H1 (cell line): Measurements from ENCODE around the gene PHACTR1. TPM values are rescaled to one million over a fixed set of nuclear protein-coding genes. Genes with fewer than 3 reads are reported as not detected.

Experiments
- CTCF ChIA-PET: fragments of 300-600 bp; sonication (Branson Sonifier 250); formaldehyde crosslinking; loops from one replicate; lab custom pipeline; 2021; ENCODE audit not compliant: partially characterized antibody; lab: Charles Lee
- POLR2A ChIA-PET: fragments of 300-600 bp; sonication (Branson Sonifier 250); formaldehyde crosslinking; loops from one replicate; lab custom pipeline; 2021; ENCODE audit warnings: inconsistent platforms; ENCODE audit not compliant: partially characterized antibody; lab: Charles Lee
- DNase-seq, 2 experiments: peaks; one replicate each; pipeline versions ENCODE4 v3.0.0 to v3.0.0-alpha.2; 2010 to 2022; ENCODE audit warnings: low spot score in 2 of 2, low read depth in 1 of 2, mixed read lengths in 1 of 2
- FAIRE-seq: peaks from 2 replicates; lab custom pipeline; 2011; peaks lifted over from hg19 to GRCh38; lab: Jason Lieb, UNC
- H2AFZ ChIP-seq: 2 replicates; pipeline ENCODE4 v1.8.1; 2012; ENCODE audit warnings: low read length, inconsistent platforms
- H2AK5ac ChIP-seq: 2 replicates; pipeline ENCODE4 v1.6.1; 2013; ENCODE audit warnings: low read depth, low read length
- H2BK120ac ChIP-seq: replicated peaks from 2 replicates; pipeline ENCODE3; 2013; ENCODE audit warnings: low read depth, low read length, inconsistent platforms
- H2BK12ac ChIP-seq: 2 replicates; pipeline ENCODE4 v1.6.1; 2013; ENCODE audit warnings: low read depth, low read length
- H2BK15ac ChIP-seq: 2 replicates; pipeline ENCODE4 v1.6.1; 2013; ENCODE audit warnings: low read length
- H2BK20ac ChIP-seq: 2 replicates; pipeline ENCODE4 v1.6.1; 2013; ENCODE audit warnings: low read length
- H2BK5ac ChIP-seq: 2 replicates; pipeline ENCODE4 v1.6.1; 2013; ENCODE audit warnings: low read depth, low read length
- H3K14ac ChIP-seq: 2 replicates; pipeline ENCODE4 v1.6.1; 2013; ENCODE audit warnings: inconsistent platforms; ENCODE audit not compliant: insufficient read length
- H3K18ac ChIP-seq: 2 replicates; pipeline ENCODE4 v1.6.1; 2013; ENCODE audit warnings: low read length; ENCODE audit errors: extremely low read depth
- H3K23ac ChIP-seq: 2 replicates; pipeline ENCODE4 v1.6.1; 2013; ENCODE audit warnings: inconsistent platforms; ENCODE audit not compliant: insufficient read length
- H3K23me2 ChIP-seq: 2 replicates; pipeline ENCODE4 v1.6.1; 2013; ENCODE audit warnings: low read depth, low read length
- H3K27ac ChIP-seq: 2 replicates; pipeline ENCODE4 v1.6.1; 2011; ENCODE audit warnings: low read depth, low read length, inconsistent platforms
- H3K27me3 ChIP-seq, 4 experiments: replicated peaks in 1 of 4; 1 replicate in 1 of 4; 2 replicates in 3 of 4; pipeline versions ENCODE4 v1.6.1 to v1.8.1; 2011 to 2013; ENCODE audit warnings: low read length in 3 of 4, mild to moderate bottlenecking in 3 of 4, inconsistent platforms in 2 of 4, mixed read lengths in 2 of 4, moderate library complexity in 1 of 4; ENCODE audit not compliant: control insufficient read depth in 3 of 4, insufficient read depth in 3 of 4; ENCODE audit errors: extremely low read depth in 1 of 4
- H3K36me3 ChIP-seq, 4 experiments: 2 replicates each; pipeline versions ENCODE4 v1.6.1 to v1.8.1; 2011 to 2013; ENCODE audit warnings: mild to moderate bottlenecking in 4 of 4, low read length in 3 of 4, moderate library complexity in 2 of 4, control low read depth in 1 of 4, inconsistent platforms in 1 of 4; ENCODE audit not compliant: insufficient read depth in 4 of 4, control insufficient read depth in 2 of 4
- H3K4ac ChIP-seq: replicated peaks from 2 replicates; pipeline ENCODE3; 2013; ENCODE audit warnings: low read length, low read depth, mixed read lengths, inconsistent platforms; ENCODE audit not compliant: insufficient read length
- H3K4me1 ChIP-seq, 4 experiments: replicated peaks in 1 of 4; 1 replicate in 1 of 4; 2 replicates in 3 of 4; pipeline versions ENCODE4 v1.6.1 to v1.8.1; 2011 to 2013; ENCODE audit warnings: low read length in 3 of 4, inconsistent platforms in 2 of 4, mixed read lengths in 1 of 4; ENCODE audit not compliant: insufficient read depth in 4 of 4, control insufficient read depth in 3 of 4
- H3K4me2 ChIP-seq, 2 experiments: 2 replicates each; pipeline versions ENCODE4 v1.6.1 to v1.8.1; 2011 to 2013; ENCODE audit warnings: low read depth in 2 of 2, low read length in 2 of 2, control low read depth in 1 of 2, inconsistent platforms in 1 of 2, mild to moderate bottlenecking in 1 of 2; ENCODE audit not compliant: insufficient read depth in 1 of 2
- H3K4me3 ChIP-seq, 4 experiments: fragments of 200-600, 300-600 bp in 1 of 4; sonication (generic), shearing (Covaris generic), sonication (Bioruptor Twin) in 1 of 4; 2 replicates each; pipeline versions ENCODE4 v1.5.1 to v1.8.1; 2011 to 2016; ENCODE audit warnings: low read length in 4 of 4, low read depth in 3 of 4, control low read depth in 2 of 4, inconsistent platforms in 2 of 4, mild to moderate bottlenecking in 2 of 4, mixed read lengths in 1 of 4, moderate library complexity in 1 of 4; ENCODE audit not compliant: insufficient read depth in 2 of 4; ENCODE audit errors: extremely low read depth in 1 of 4
- H3K56ac ChIP-seq: replicated peaks from 2 replicates; pipeline ENCODE3; 2013; ENCODE audit warnings: low read depth, mild to moderate bottlenecking, mixed read lengths, low read length, inconsistent platforms; ENCODE audit not compliant: insufficient read length
- H3K79me1 ChIP-seq: 2 replicates; pipeline ENCODE4 v1.6.1; 2013; ENCODE audit warnings: low read depth, low read length, control low read depth
- H3K79me2 ChIP-seq, 2 experiments: 2 replicates each; pipeline versions ENCODE4 v1.6.1 to v1.8.1; 2012 to 2013; ENCODE audit warnings: low read length in 2 of 2, mild to moderate bottlenecking in 2 of 2, inconsistent platforms in 1 of 2; ENCODE audit not compliant: insufficient read depth in 2 of 2, control insufficient read depth in 1 of 2
- H3K9ac ChIP-seq, 4 experiments: replicated peaks in 1 of 4; 1 replicate in 1 of 4; 2 replicates in 3 of 4; pipeline versions ENCODE4 v1.6.1 to v1.8.1; 2011 to 2013; ENCODE audit warnings: low read depth in 3 of 4, low read length in 3 of 4, control low read depth in 2 of 4, mild to moderate bottlenecking in 2 of 4, moderate library complexity in 2 of 4, inconsistent platforms in 1 of 4; ENCODE audit errors: extremely low read depth in 1 of 4
- H3K9me3 ChIP-seq, 2 experiments: 2 replicates each; pipeline versions ENCODE4 v1.6.1 to v1.8.1; 2012 to 2013; ENCODE audit warnings: mild to moderate bottlenecking in 2 of 2, moderate library complexity in 2 of 2, control low read depth in 1 of 2, inconsistent platforms in 1 of 2, low read depth in 1 of 2, low read length in 1 of 2, mixed read lengths in 1 of 2; ENCODE audit not compliant: insufficient read depth in 2 of 2
- H4K20me1 ChIP-seq, 2 experiments: replicated peaks in 1 of 2; 2 replicates each; pipeline versions ENCODE3 to v1.8.1; 2011 to 2013; ENCODE audit warnings: inconsistent platforms in 2 of 2, low read length in 2 of 2, mild to moderate bottlenecking in 1 of 2; ENCODE audit not compliant: insufficient read depth in 2 of 2, control insufficient read depth in 1 of 2
- H4K5ac ChIP-seq: 2 replicates; pipeline ENCODE4 v1.6.1; 2013; ENCODE audit warnings: low read length, low read depth, mixed read lengths, inconsistent platforms; ENCODE audit not compliant: insufficient read length
- H4K8ac ChIP-seq: 2 replicates; pipeline ENCODE4 v1.8.0; 2013; ENCODE audit warnings: mild to moderate bottlenecking, moderate library complexity, low read length, inconsistent platforms; ENCODE audit not compliant: insufficient read depth; ENCODE audit errors: extremely low read depth
- H4K91ac ChIP-seq: replicated peaks from 2 replicates; pipeline ENCODE3; 2013; ENCODE audit warnings: low read length, mixed read lengths, inconsistent platforms; ENCODE audit not compliant: insufficient read length
- ASH2L ChIP-seq: fragments of 200-600, 300-600 bp; sonication (generic); IDR thresholded peaks from one replicate; pipeline ENCODE4 v1.7.1; 2017; ENCODE audit warnings: low read length
- BRCA1 ChIP-seq: IDR thresholded peaks from 2 replicates; pipeline ENCODE4 v1.6.1; 2012; ENCODE audit warnings: low read depth, low read length, improper control_type of control experiment
- EP300 ChIP-seq, 2 experiments: IDR thresholded peaks; 1 replicate in 1 of 2; 2 replicates in 1 of 2; pipeline ENCODE4 v1.6.1; 2011 to 2012; ENCODE audit warnings: low read depth in 2 of 2, low read length in 2 of 2, mild to moderate bottlenecking in 2 of 2, borderline replicate concordance in 1 of 2, inconsistent platforms in 1 of 2, moderate library complexity in 1 of 2
- HDAC2 ChIP-seq, 2 experiments: fragments of 300-600 bp in 1 of 2; sonication (generic) in 1 of 2; IDR thresholded peaks; 2 replicates each; pipeline ENCODE4 v1.6.1; 2011 to 2012; ENCODE audit warnings: low read depth in 2 of 2, low read length in 2 of 2, mild to moderate bottlenecking in 2 of 2, moderate library complexity in 2 of 2, borderline replicate concordance in 1 of 2, inconsistent platforms in 1 of 2
- JUN ChIP-seq: IDR thresholded peaks from 2 replicates; pipeline ENCODE4 v1.6.1; 2011; ENCODE audit warnings: low read depth, mild to moderate bottlenecking, improper control_type of control experiment, low read length
- SIRT6 ChIP-seq: IDR thresholded peaks from one replicate; pipeline ENCODE4 v1.7.1; 2012; ENCODE audit warnings: low read length, inconsistent platforms
- SUZ12 ChIP-seq: fragments of 200-600 bp; sonication (generic); IDR thresholded peaks from 2 replicates; pipeline ENCODE4 v1.6.1; 2012; ENCODE audit warnings: mild to moderate bottlenecking, inconsistent platforms, low read length, moderate library complexity, mixed read lengths
- WGBS, 2 experiments: shearing (Covaris generic) in 1 of 2; methylation state at CpG; one replicate each; pipeline versions ENCODE4 v1.1.6 to v1.1.7; 2013 to 2015; ENCODE audit warnings: low lambda C conversion rate in 2 of 2, mixed read lengths in 2 of 2, inconsistent platforms in 1 of 2, low coverage in 1 of 2, missing lambda C conversion rate in 1 of 2; ENCODE audit not compliant: insufficient replicate concordance in 2 of 2, insufficient coverage in 1 of 2, insufficient read length in 1 of 2; ENCODE audit errors: extremely low coverage in 1 of 2, missing lambda C conversion rate in 1 of 2; 5-methylcytosine and 5-hydroxymethylcytosine counted together
- polyA plus RNA-seq, 7 experiments: library from polyadenylated mRNA; depleted of rRNA in 3 of 7; stranded (reverse) in 5 of 7; unstranded in 2 of 7; fragments of >200 nt in 5 of 7; fragments of 200-250 nt in 2 of 7; gene quantifications; 1 replicate in 5 of 7; 2 replicates in 1 of 7; 4 replicates in 1 of 7; pipeline versions ENCODE4 v1.2.1 to v1.2.3, GENCODE V29; 2011 to 2013; ENCODE audit warnings: missing spikeins in 2 of 7, mixed read lengths in 2 of 7
- total RNA-seq: library from RNA; stranded (reverse); fragmentation: NEBNext Ultra II Directional; extraction: Animal tissue kit (Norgen Biotek cat#: 25700); gene quantifications from 2 replicates; pipeline ENCODE4 v1.2.1, GENCODE V29; 2021

The PHACTR1 gene
- total and polyA plus RNA-seq, 2 of the 8 experiments (the other 6 are each of a cell fraction or from before 2014, with no cell fraction given): 3.9 to 17.1 TPM

DNA sequence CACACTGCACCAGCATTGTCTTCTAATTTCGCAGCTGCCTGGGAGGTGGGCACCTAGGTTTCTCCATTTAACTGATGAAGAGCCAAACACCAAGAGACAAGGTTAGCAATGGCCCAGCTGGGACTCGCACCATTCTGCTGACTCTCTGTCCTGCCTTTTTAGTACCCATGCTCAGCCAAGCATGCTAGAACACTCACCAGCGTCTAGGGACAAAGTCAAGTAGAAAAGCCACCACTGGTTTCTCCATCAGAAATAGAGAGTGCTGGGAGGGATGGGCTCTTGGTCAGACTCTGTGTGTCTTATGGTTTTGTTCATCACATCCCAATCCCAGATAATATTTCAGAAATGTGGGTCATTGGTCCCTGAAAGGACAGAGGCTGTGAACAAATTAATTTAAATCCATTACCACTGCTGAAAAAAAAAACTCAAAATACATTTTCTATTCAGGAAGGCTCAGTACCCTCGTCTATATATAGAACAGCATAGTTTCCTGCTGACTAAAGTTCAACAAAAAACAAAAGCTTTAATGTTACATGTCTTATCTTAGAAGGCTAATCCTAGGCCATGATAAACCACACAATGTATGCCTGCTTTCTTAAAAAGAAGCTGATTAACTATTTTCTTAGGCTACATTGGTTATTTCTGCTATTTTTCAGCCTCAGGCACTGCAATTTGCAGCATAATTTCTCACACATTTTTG lies 500.8 kb downstream of the PHACTR1 start:
- Histone ChIP-seq H4K5ac (no peak overlapping the region), H4K91ac (no peak overlapping the region), H2AFZ (no peak overlapping the region), H3K4me1 (no peaks in the 10 kb centered on the region), H3K27ac (no peak overlapping the region), H4K20me1 (no peaks in the 10 kb centered on the region), H3K9me3 (no peaks in the 10 kb centered on the region), H2BK15ac (no peak overlapping the region), H3K36me3 (no peaks in the 10 kb centered on the region), H3K27me3 (no peaks in the 10 kb centered on the region), H2BK120ac (no peak overlapping the region), H3K4me3 (no peak overlapping the region), H3K9ac (no peak overlapping the region), H3K18ac (no peak overlapping the region), H2BK20ac (no peak overlapping the region), H3K79me1 (no peaks in the 10 kb centered on the region), H3K14ac (no peak overlapping the region), H2BK5ac (no peak overlapping the region), H2AK5ac (no peak overlapping the region), H3K4me2 (no peak overlapping the region), H4K8ac (no peak overlapping the region), H3K79me2 (no peaks in the 10 kb centered on the region), H3K23ac (no peak overlapping the region), H3K23me2 (no peaks in the 10 kb centered on the region; the same call in 1 of the 2 replicates), H2BK12ac (no peak overlapping the region), H3K4ac (no peak overlapping the region), H3K56ac (no peak overlapping the region)
- POLR2A ChIA-PET: no interaction called here
- CTCF ChIA-PET: interaction anchor here (0.7 kb wide), 2 partner anchors 12 to 173 kb away, joined by 3 read pairs; no protein-coding TSS in a partner anchor
- WGBS, 2 experiments: 95% methylated on average over 4 of the region's 4 CpGs; no CpG with 5 or more reads in 1 of the 2 experiments
- no peak for DNase-seq
- FAIRE-seq: no peak
- TF ChIP-seq ASH2L (no peak), SUZ12 (no peak), EP300 (IDR thresholded peaks at IDR 0.05; ENCODE audit: borderline replicate concordance in 1 of 2, low read depth in 2 of 2, low read length in 2 of 2) (no peak), JUN (no peak), BRCA1 (no peak), SIRT6 (no peak), HDAC2 (IDR thresholded peaks at IDR 0.05; ENCODE audit: borderline replicate concordance in 1 of 2, low read depth in 2 of 2, low read length in 2 of 2) (no peak)
